ENCODE measurements around the gene CHCHD10. TPM values are rescaled to one million over a fixed set of nuclear protein-coding genes. Genes with fewer than 3 reads are reported as not detected.
A peak's percentile ranks its signal among the peaks of the same experiment; 100 is the strongest.

Gene CHCHD10
- polyA plus RNA-seq, 2 of the 4 experiments (the other 2 are of a cell fraction), result 33.0 to 85.4 TPM

GRCh38 chr22:23781065-23781464 is 13.3 kb upstream of the CHCHD10 start:
- Histone ChIP-seq H3K4me3 (no peak overlapping the region), H3K27ac (peak overlapping the region in 1 of 2 experiments; percentile 66; a peak in 3 of 6 replicates), H3K4me2 (peak overlapping the region; percentile 50), H3K4me1 (peaks cover 27% of the 10 kb centered on the region), H3K9me3 (no peaks in the 10 kb centered on the region)
- CTCF ChIA-PET, result interaction anchor here (1.0 to 1.1 kb wide), 2 partner anchors 12 to 68 kb away, joined by 4 read pairs; no protein-coding TSS in a partner anchor
- ATAC-seq (no peak), DNase-seq (ENCODE audit: low read depth in 1 of 2, low spot score in 1 of 2) (no peak), FAIRE-seq (no peak)
- TF ChIP-seq HDAC2 (IDR thresholded peaks at IDR 0.05), result no peak
- TF ChIP-seq NPAS2 (CRISPR knock-in tag; IDR thresholded peaks at IDR 0.05; ENCODE audit: borderline replicate concordance), result no peak
- no peak for TF ChIP-seq ZNF302 (CRISPR knock-in tag; IDR thresholded peaks at IDR 0.05)
- no peak for TF ChIP-seq BCL3 (IDR thresholded peaks at IDR 0.05)
- TF ChIP-seq CBX2 (IDR thresholded peaks at IDR 0.05; ENCODE audit: borderline replicate concordance, low read depth), result no peak
- no peak for TF ChIP-seq RFX5 (IDR thresholded peaks at IDR 0.05)
- no peak for TF ChIP-seq TFCP2L1 (CRISPR knock-in tag; IDR thresholded peaks at IDR 0.05)
- TF ChIP-seq FOSL2 (IDR thresholded peaks at IDR 0.05), result no peak
- no peak for TF ChIP-seq FOSL2 (CRISPR knock-in tag; IDR thresholded peaks at IDR 0.05)
- TF ChIP-seq BHLHE40 (IDR thresholded peaks at IDR 0.05; ENCODE audit: low read depth, low read length), result no peak
- TF ChIP-seq NR3C1 (IDR thresholded peaks at IDR 0.05), result no peak
- no peak for TF ChIP-seq MYC (IDR thresholded peaks at IDR 0.05; ENCODE audit: borderline replicate concordance, low read length)
- no peak for TF ChIP-seq FOSB (CRISPR knock-in tag; IDR thresholded peaks at IDR 0.05)
- TF ChIP-seq KDM5A (IDR thresholded peaks at IDR 0.05), result no peak
- TF ChIP-seq, protein P1, sequence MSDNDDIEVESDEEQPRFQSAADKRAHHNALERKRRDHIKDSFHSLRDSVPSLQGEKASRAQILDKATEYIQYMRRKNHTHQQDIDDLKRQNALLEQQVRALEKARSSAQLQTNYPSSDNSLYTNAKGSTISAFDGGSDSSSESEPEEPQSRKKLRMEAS (IDR thresholded peaks at IDR 0.05), result no peak
- no peak for TF ChIP-seq HOXB5 (CRISPR knock-in tag; IDR thresholded peaks at IDR 0.05)
- POLR2A ChIA-PET, result no interaction called here
- 95% methylated on average over 3 of the region's 15 CpGs for WGBS (ENCODE audit: missing lambda C conversion rate)

DNA sequence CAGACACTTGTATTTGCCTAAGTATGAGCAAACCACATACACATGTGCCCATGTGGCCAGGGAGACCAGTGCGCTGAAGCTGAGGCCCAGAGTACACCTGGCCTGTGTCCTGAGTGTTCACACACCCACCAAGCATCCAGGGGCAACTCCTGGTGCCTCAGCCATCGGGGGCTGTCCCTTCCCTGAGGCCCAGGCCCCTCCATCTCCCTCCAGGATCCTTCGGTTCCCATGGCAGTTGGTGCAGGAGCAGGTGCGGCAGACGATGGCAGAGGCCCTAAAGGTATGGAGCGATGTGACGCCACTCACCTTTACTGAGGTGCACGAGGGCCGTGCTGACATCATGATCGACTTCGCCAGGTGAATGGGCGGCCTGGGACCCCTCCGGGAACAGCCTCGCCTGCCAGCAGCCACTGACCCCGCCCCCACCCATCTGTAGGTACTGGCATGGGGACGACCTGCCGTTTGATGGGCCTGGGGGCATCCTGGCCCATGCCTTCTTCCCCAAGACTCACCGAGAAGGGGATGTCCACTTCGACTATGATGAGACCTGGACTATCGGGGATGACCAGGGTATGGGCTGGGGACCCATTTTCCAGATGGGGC is 12.5 kb upstream of the CHCHD10 start:
- Histone ChIP-seq H3K4me3 (no peak overlapping the region), H3K27ac (no peak overlapping the region), H3K4me2 (no peak overlapping the region), H3K9me3 (no peaks in the 10 kb centered on the region), H3K4me1 (peaks cover 27% of the 10 kb centered on the region)
- 83% methylated on average over 14 of the region's 20 CpGs for WGBS (ENCODE audit: missing lambda C conversion rate)
- TF ChIP-seq MYC (IDR thresholded peaks at IDR 0.05; ENCODE audit: borderline replicate concordance, low read length) (no peak), POLR2AphosphoS2 (conservative IDR thresholded peaks at IDR 0.05; ENCODE audit: low read length) (no peak), KDM5A (IDR thresholded peaks at IDR 0.05) (no peak), PHF8 (IDR thresholded peaks at IDR 0.05; ENCODE audit: borderline replicate concordance, low read depth) (no peak), POLR2A (IDR thresholded peaks at IDR 0.05; ENCODE audit: low read length) (no peak), TFCP2L1 (CRISPR knock-in tag; IDR thresholded peaks at IDR 0.05) (no peak)
- POLR2A ChIA-PET, result no interaction called here
- ATAC-seq (no peak), DNase-seq (ENCODE audit: low read depth in 1 of 2, low spot score in 1 of 2) (no peak), FAIRE-seq (no peak)
- CTCF ChIA-PET, result no interaction called here

- DNase-seq (ENCODE audit: low read depth in 1 of 2, low spot score in 1 of 2), result no peak
- no peak for ATAC-seq
- H3K27ac ChIP-seq, result no peak overlapping the region
- POLR2A ChIA-PET, result no interaction called here
- H3K4me1 ChIP-seq, result peaks cover 29% of the 10 kb centered on the region
- no peaks in the 10 kb centered on the region for H3K9me3 ChIP-seq
- CTCF ChIA-PET, result no interaction called here
- no peak for TF ChIP-seq NFE2L2 (conservative IDR thresholded peaks at IDR 0.05; ENCODE audit: low read length)
- no peak for TF ChIP-seq ZSCAN20 (CRISPR knock-in tag; IDR thresholded peaks at IDR 0.05)
- TF ChIP-seq, protein P2, sequence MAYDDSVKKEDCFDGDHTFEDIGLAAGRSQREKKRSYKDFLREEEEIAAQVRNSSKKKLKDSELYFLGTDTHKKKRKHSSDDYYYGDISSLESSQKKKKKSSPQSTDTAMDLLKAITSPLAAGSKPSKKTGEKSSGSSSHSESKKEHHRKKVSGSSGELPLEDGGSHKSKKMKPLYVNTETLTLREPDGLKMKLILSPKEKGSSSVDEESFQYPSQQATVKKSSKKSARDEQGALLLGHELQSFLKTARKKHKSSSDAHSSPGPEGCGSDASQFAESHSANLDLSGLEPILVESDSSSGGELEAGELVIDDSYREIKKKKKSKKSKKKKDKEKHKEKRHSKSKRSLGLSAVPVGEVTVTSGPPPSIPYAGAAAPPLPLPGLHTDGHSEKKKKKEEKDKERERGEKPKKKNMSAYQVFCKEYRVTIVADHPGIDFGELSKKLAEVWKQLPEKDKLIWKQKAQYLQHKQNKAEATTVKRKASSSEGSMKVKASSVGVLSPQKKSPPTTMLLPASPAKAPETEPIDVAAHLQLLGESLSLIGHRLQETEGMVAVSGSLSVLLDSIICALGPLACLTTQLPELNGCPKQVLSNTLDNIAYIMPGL (CRISPR knock-in tag; IDR thresholded peaks at IDR 0.05; ENCODE audit: borderline replicate concordance), result no peak
- no peak for TF ChIP-seq BHLHE40 (IDR thresholded peaks at IDR 0.05; ENCODE audit: low read depth, low read length)
- TF ChIP-seq, protein P1 (IDR thresholded peaks at IDR 0.05), result no peak
- no peak for TF ChIP-seq EP300 (IDR thresholded peaks at IDR 0.05)
- WGBS (ENCODE audit: missing lambda C conversion rate), result 80% methylated on average over 2 of the region's 5 CpGs
- H3K4me3 ChIP-seq, result no peak overlapping the region
- FAIRE-seq, result no peak
- H3K4me2 ChIP-seq, result no peak overlapping the region
Measured at GRCh38 chr22:23779731-23780130, 12.0 kb upstream of the CHCHD10 start.
